Mesenchymal stem cell (in vitro differentiated cells and primary cell): ENCODE measurements around the gene CASKIN2.
A peak's percentile ranks its signal among the peaks of the same experiment; 100 is the strongest.

Source experiments
- DNase-seq: peaks from one replicate; pipeline ENCODE4 v3.0.0-alpha.2; 2013
- H2AFZ ChIP-seq: one replicate; pipeline ENCODE4 v1.6.1; 2013; ENCODE audit warnings: low read depth, mild to moderate bottlenecking, control low read depth, inconsistent platforms, low read length, moderate library complexity
- H2AK5ac ChIP-seq: 2 replicates; pipeline ENCODE4 v1.6.1; 2013; ENCODE audit warnings: low read length, moderate library complexity, mild to moderate bottlenecking, inconsistent platforms; ENCODE audit not compliant: severe bottlenecking
- H2BK120ac ChIP-seq: one replicate; pipeline ENCODE4 v1.6.1; 2013; ENCODE audit warnings: low read depth, mild to moderate bottlenecking, inconsistent platforms, low read length, moderate library complexity
- H2BK12ac ChIP-seq, 2 experiments: one replicate each; pipeline ENCODE4 v1.6.1; 2013; ENCODE audit warnings: inconsistent platforms in 2 of 2, low read length in 2 of 2, mild to moderate bottlenecking in 2 of 2, moderate library complexity in 2 of 2, control low read depth in 1 of 2
- H2BK15ac ChIP-seq: one replicate; pipeline ENCODE4 v1.6.1; 2013; ENCODE audit warnings: mild to moderate bottlenecking, low read depth, inconsistent platforms; ENCODE audit not compliant: poor library complexity, severe bottlenecking
- H2BK5ac ChIP-seq: 2 replicates; pipeline ENCODE4 v1.6.1; 2013; ENCODE audit warnings: low read depth, mild to moderate bottlenecking, low read length, control low read depth, inconsistent platforms; ENCODE audit not compliant: poor library complexity, severe bottlenecking
- H3K14ac ChIP-seq, 2 experiments: one replicate each; pipeline ENCODE4 v1.6.1; 2013; ENCODE audit warnings: inconsistent platforms in 2 of 2, low read length in 2 of 2, control low read depth in 1 of 2, mild to moderate bottlenecking in 1 of 2, moderate library complexity in 1 of 2
- H3K18ac ChIP-seq, 2 experiments: one replicate each; pipeline ENCODE4 v1.6.1; 2013; ENCODE audit warnings: inconsistent platforms in 2 of 2, low read length in 2 of 2, control low read depth in 1 of 2, low read depth in 1 of 2, mild to moderate bottlenecking in 1 of 2
- H3K23ac ChIP-seq, 2 experiments: one replicate each; pipeline ENCODE4 v1.6.1; 2013; ENCODE audit warnings: inconsistent platforms in 2 of 2, low read length in 2 of 2, mild to moderate bottlenecking in 2 of 2, moderate library complexity in 2 of 2, control low read depth in 1 of 2
- H3K27ac ChIP-seq: 2 replicates; pipeline ENCODE4 v1.5.1; 2013; ENCODE audit warnings: mild to moderate bottlenecking, moderate library complexity, low read length, control low read depth, inconsistent platforms; ENCODE audit not compliant: poor library complexity, severe bottlenecking
- H3K27me3 ChIP-seq, 2 experiments: 2 replicates each; pipeline versions ENCODE4 v1.6.1 to v1.7.0; 2013; ENCODE audit warnings: low read length in 2 of 2, mild to moderate bottlenecking in 2 of 2, moderate library complexity in 2 of 2, control low read depth in 1 of 2, inconsistent platforms in 1 of 2; ENCODE audit not compliant: control insufficient read depth in 1 of 2, insufficient read depth in 1 of 2
- H3K36me3 ChIP-seq, 2 experiments: 2 replicates each; pipeline versions ENCODE4 v1.6.1 to v1.7.0; 2013; ENCODE audit warnings: low read length in 2 of 2, control low read depth in 1 of 2, inconsistent platforms in 1 of 2, low read depth in 1 of 2, mild to moderate bottlenecking in 1 of 2; ENCODE audit not compliant: insufficient read depth in 2 of 2, control insufficient read depth in 1 of 2
- H3K4ac ChIP-seq, 2 experiments: one replicate each; pipeline ENCODE4 v1.6.1; 2013; ENCODE audit warnings: inconsistent platforms in 2 of 2, low read length in 2 of 2, mild to moderate bottlenecking in 2 of 2, moderate library complexity in 2 of 2, control low read depth in 1 of 2, low read depth in 1 of 2
- H3K4me1 ChIP-seq: 2 replicates; pipeline ENCODE4 v1.6.1; 2013; ENCODE audit warnings: low read depth, low read length, control low read depth; ENCODE audit not compliant: control insufficient read depth, insufficient read depth
- H3K4me2 ChIP-seq: 2 replicates; pipeline ENCODE4 v1.6.1; 2013; ENCODE audit warnings: low read length, mild to moderate bottlenecking, inconsistent platforms; ENCODE audit not compliant: poor library complexity, severe bottlenecking
- H3K4me3 ChIP-seq, 2 experiments: 2 replicates each; pipeline versions ENCODE4 v1.5.1 to v1.7.0; 2013; ENCODE audit warnings: low read length in 2 of 2, mild to moderate bottlenecking in 2 of 2, control low read depth in 1 of 2, low read depth in 1 of 2; ENCODE audit not compliant: insufficient read depth in 1 of 2
- H3K79me1 ChIP-seq: replicated peaks from 2 replicates; pipeline ENCODE4 v1.6.1; 2013; ENCODE audit warnings: mild to moderate bottlenecking, control low read depth, low read length, inconsistent platforms; ENCODE audit not compliant: poor library complexity, severe bottlenecking
- H3K9ac ChIP-seq: 2 replicates; pipeline ENCODE4 v1.7.0; 2013; ENCODE audit warnings: mild to moderate bottlenecking, low read length, moderate library complexity
- H3K9me3 ChIP-seq: 2 replicates; pipeline ENCODE4 v1.7.0; 2013; ENCODE audit warnings: mild to moderate bottlenecking, low read length; ENCODE audit not compliant: control insufficient read depth
- H4K8ac ChIP-seq: one replicate; pipeline ENCODE4 v1.6.1; 2013; ENCODE audit warnings: inconsistent platforms, mild to moderate bottlenecking, low read length, moderate library complexity
- H4K91ac ChIP-seq: one replicate; pipeline ENCODE4 v1.6.1; 2013; ENCODE audit warnings: mild to moderate bottlenecking, low read length, inconsistent platforms
- WGBS: methylation state at CpG from one replicate; pipeline ENCODE4 v1.1.7; 2013; ENCODE audit warnings: mixed read lengths; 5-methylcytosine and 5-hydroxymethylcytosine counted together

The CASKIN2 gene

GRCh38 chr17:75476271-75476671 lies 39.1 kb downstream of the CASKIN2 start:
- Histone ChIP-seq H3K9ac (no peak overlapping the region), H3K23ac (no peak overlapping the region), H3K9me3 (no peaks in the 10 kb centered on the region), H3K14ac (no peak overlapping the region), H3K4me3 (no peak overlapping the region), H3K79me1 (peaks cover 39% of the 10 kb centered on the region), H3K27ac (no peak overlapping the region), H2BK12ac (no peak overlapping the region), H2AFZ (no peak overlapping the region), H3K18ac (no peak overlapping the region), H2AK5ac (no peak overlapping the region), H4K91ac (no peak overlapping the region), H3K4ac (no peak overlapping the region), H2BK15ac (peak overlapping the region; percentile 14), H4K8ac (no peak overlapping the region), H3K4me2 (no peak overlapping the region), H3K27me3 (no peaks in the 10 kb centered on the region), H3K4me1 (peaks cover 26% of the 10 kb centered on the region), H2BK5ac (no peak overlapping the region), H3K36me3 (peaks cover 21 to 45% of the 10 kb centered on the region in 2 experiments), H2BK120ac (no peak overlapping the region)
- 68% methylated on average over 7 of the region's 8 CpGs for WGBS
- peak; percentile 36 for DNase-seq

DNA sequence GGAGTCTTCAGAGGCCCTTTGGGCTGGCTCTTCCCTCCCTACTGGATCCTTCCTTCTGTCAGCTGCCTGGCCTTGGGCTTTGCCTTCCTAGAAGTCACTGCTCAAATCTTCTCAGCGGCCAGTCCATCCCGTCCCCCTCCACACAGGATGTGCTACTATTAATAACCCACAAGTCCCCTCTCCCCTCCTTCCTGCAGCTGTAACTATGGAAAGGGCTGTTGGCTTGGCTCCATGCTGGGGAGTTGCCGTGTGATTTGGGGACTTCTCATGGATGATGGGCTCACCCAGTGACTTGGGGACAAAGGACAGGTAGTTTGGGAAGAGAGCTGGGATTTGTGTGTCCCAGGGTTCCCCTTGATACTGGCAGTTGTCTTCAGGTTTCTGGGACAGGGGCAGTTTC lies 39.5 kb downstream of the CASKIN2 start:
- no peak overlapping the region for H2BK15ac ChIP-seq
- H3K14ac ChIP-seq, result no peak overlapping the region
- no peak overlapping the region for H2AK5ac ChIP-seq
- no peak for DNase-seq
- no peaks in the 10 kb centered on the region for H3K27me3 ChIP-seq
- H3K23ac ChIP-seq, result no peak overlapping the region
- no peak overlapping the region for H2BK5ac ChIP-seq
- H4K91ac ChIP-seq, result peak overlapping the region; percentile 73
- no peak overlapping the region for H3K4me2 ChIP-seq
- no peak overlapping the region for H4K8ac ChIP-seq
- H2BK120ac ChIP-seq, result no peak overlapping the region
- no peak overlapping the region for H2AFZ ChIP-seq
- no peak overlapping the region for H3K4me3 ChIP-seq
- no peak overlapping the region for H3K9ac ChIP-seq
- peaks cover 21 to 41% of the 10 kb centered on the region in 2 experiments for H3K36me3 ChIP-seq
- H3K18ac ChIP-seq, result peak overlapping the region in 1 of 2 experiments; percentile 47
- no peak overlapping the region for H2BK12ac ChIP-seq
- no peaks in the 10 kb centered on the region for H3K9me3 ChIP-seq
- H3K4me1 ChIP-seq, result peaks cover 26% of the 10 kb centered on the region
- H3K79me1 ChIP-seq, result peaks cover 35% of the 10 kb centered on the region
- H3K4ac ChIP-seq, result no peak overlapping the region
- 24% methylated on average over 3 of the region's 3 CpGs for WGBS
- H3K27ac ChIP-seq, result no peak overlapping the region

- H2BK15ac ChIP-seq, result no peak overlapping the region
- peak overlapping the region in 1 of 2 experiments; percentile 47 for H3K18ac ChIP-seq
- H4K8ac ChIP-seq, result peak overlapping the region; percentile 14
- H3K9me3 ChIP-seq, result no peaks in the 10 kb centered on the region
- no peak overlapping the region for H2AFZ ChIP-seq
- peaks cover 31% of the 10 kb centered on the region for H3K79me1 ChIP-seq
- H3K4me3 ChIP-seq, result no peak overlapping the region
- H3K4me2 ChIP-seq, result no peak overlapping the region
- H3K27ac ChIP-seq, result no peak overlapping the region
- no peak overlapping the region for H3K4ac ChIP-seq
- DNase-seq, result no peak
- H2AK5ac ChIP-seq, result no peak overlapping the region
- H2BK5ac ChIP-seq, result no peak overlapping the region
- H3K27me3 ChIP-seq, result no peaks in the 10 kb centered on the region
- H3K36me3 ChIP-seq, result peaks cover 21 to 35% of the 10 kb centered on the region in 2 experiments
- no peak overlapping the region for H3K14ac ChIP-seq
- peaks cover 25% of the 10 kb centered on the region for H3K4me1 ChIP-seq
- peak overlapping the region; percentile 73 for H4K91ac ChIP-seq
- peak overlapping the region; percentile 5 to 64 for H2BK12ac ChIP-seq
- H3K23ac ChIP-seq, result no peak overlapping the region
- 76% methylated on average over 12 of the region's 13 CpGs for WGBS
- H3K9ac ChIP-seq, result no peak overlapping the region
- H2BK120ac ChIP-seq, result no peak overlapping the region
Observed at GRCh38 chr17:75475144-75475835, 40.0 kb downstream of the CASKIN2 start.

- Histone ChIP-seq H3K79me1 (peaks cover 28% of the 10 kb centered on the region), H3K9me3 (no peaks in the 10 kb centered on the region), H3K14ac (peak overlapping the region in 1 of 2 experiments; percentile 49), H2AK5ac (no peak overlapping the region), H2BK5ac (no peak overlapping the region), H2BK12ac (peak overlapping the region; percentile 5 to 64), H3K27me3 (no peaks in the 10 kb centered on the region), H3K4ac (no peak overlapping the region), H2BK120ac (no peak overlapping the region), H3K4me3 (no peak overlapping the region), H2AFZ (no peak overlapping the region), H2BK15ac (peak overlapping the region; percentile 33), H3K23ac (peak overlapping the region in 1 of 2 experiments; percentile 27), H3K9ac (no peak overlapping the region), H3K36me3 (peaks cover 21 to 32% of the 10 kb centered on the region in 2 experiments), H4K91ac (peak overlapping the region; percentile 69), H3K18ac (peak overlapping the region in 1 of 2 experiments; percentile 27), H4K8ac (peak overlapping the region; percentile 47), H3K4me2 (no peak overlapping the region), H3K27ac (no peak overlapping the region), H3K4me1 (peaks cover 21% of the 10 kb centered on the region)
- 94% methylated on average over 4 of the region's 6 CpGs for WGBS
- no peak for DNase-seq
Observed at GRCh38 chr17:75474736-75475135, 40.6 kb downstream of the CASKIN2 start.
